Astrocyte of the spinal cord (primary cell): ENCODE measurements around the gene TMED5.

Experiments used
- DNase-seq: peaks from one replicate; pipeline ENCODE4 v3.0.0; 2011; ENCODE audit warnings: low read depth, low spot score
- H3K4me3 ChIP-seq: 2 replicates; pipeline ENCODE4 v1.5.1; 2011; ENCODE audit warnings: low read depth, mild to moderate bottlenecking, low read length, moderate library complexity
- CTCF ChIP-seq: IDR thresholded peaks from 2 replicates; pipeline ENCODE4 v1.5.1; 2012; ENCODE audit warnings: low read depth, mild to moderate bottlenecking, low read length, inconsistent platforms
- in situ Hi-C: cut with HindIII; loops from 2 replicates; pipeline ENCODE4 v1.10.0; 2017; ENCODE audit warnings: low sequenced_read_pairs

Gene TMED5

GRCh38 chr1:93206567-93206954 lies 26.3 kb upstream of the TMED5 start:
- H3K4me3 ChIP-seq: no peak overlapping the region
- DNase-seq: no peak
- TF ChIP-seq CTCF: no peak
- in situ Hi-C loops: no loop called here

- in situ Hi-C loops: no loop called here
Measured at GRCh38 chr1:93205892-93206566, 25.8 kb upstream of the TMED5 start.

GRCh38 chr1:93200714-93201113 lies 20.5 kb upstream of the TMED5 start:
- no peak for TF ChIP-seq CTCF
- no peak for DNase-seq
- no peak overlapping the region for H3K4me3 ChIP-seq
- in situ Hi-C loops: no loop called here

More at GRCh38 chr1:93205892-93206566, 25.8 kb upstream of the TMED5 start:
- no peak for TF ChIP-seq CTCF
- DNase-seq: no peak
- no peak overlapping the region for H3K4me3 ChIP-seq

GRCh38 chr1:93200086-93200620 lies 19.9 kb upstream of the TMED5 start:
- H3K4me3 ChIP-seq: no peak overlapping the region
- TF ChIP-seq CTCF: no peak
- in situ Hi-C loops: no loop called here
- no peak for DNase-seq

- in situ Hi-C loops: no loop called here
- no peak overlapping the region for H3K4me3 ChIP-seq
Measured at GRCh38 chr1:93199150-93199549, 18.9 kb upstream of the TMED5 start.

GRCh38 chr1:93196591-93196990 lies 16.4 kb upstream of the TMED5 start:
- peak; percentile 39 for DNase-seq
- no peak overlapping the region for H3K4me3 ChIP-seq
- in situ Hi-C loops: no loop called here
- TF ChIP-seq CTCF: no peak

More at GRCh38 chr1:93199150-93199549, 18.9 kb upstream of the TMED5 start:
- no peak for DNase-seq
- TF ChIP-seq CTCF: no peak
